GM03348 (cell line): Measurements from ENCODE around the gene ERAL1.
"Not testable (repeated sequence)": the region's sequence is repeated elsewhere in the genome, so short reads cannot be mapped to it uniquely, and the experiment has no call there.

Experiments
- DNase-seq: peaks from one replicate; pipeline ENCODE4 v3.0.0; 2012; ENCODE audit warnings: low spot score

The ERAL1 gene

DNA sequence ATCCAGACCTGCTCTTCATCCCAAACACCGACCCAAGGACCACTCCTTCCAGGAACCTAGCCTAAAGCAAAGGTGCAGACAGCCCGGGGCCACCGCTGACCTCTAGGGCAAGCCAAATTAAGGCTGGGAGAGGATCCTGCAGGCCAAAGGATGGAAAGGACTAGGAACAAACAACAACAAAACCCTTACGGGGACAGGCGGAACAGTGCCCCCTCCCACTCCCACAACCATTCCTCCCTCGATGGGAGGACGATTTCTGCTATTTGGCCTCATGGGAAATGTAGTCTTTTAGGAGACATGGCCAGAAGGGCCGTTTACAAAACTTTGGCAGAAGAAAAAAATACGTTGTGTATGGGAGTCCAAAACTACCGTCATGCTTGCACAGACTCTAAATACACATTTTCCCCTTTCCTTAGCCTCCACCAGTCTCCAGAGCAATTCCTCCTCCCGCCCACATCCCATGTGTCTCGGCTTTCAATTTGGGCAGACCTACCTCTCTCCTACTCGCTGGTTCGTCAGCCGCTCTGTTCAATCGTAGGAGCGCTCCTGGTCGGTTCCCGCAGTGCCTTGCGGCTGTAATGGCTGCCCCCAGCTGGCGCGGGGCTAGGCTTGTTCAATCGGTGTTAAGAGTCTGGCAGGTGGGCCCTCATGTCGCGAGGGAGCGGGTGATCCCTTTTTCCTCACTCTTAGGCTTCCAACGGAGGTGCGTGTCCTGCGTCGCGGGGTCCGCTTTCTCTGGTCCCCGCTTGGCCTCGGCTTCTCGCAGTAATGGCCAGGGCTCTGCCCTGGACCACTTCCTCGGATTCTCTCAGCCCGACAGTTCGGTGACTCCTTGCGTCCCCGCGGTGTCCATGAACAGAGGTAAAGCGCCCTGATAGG, at the start of gene ERAL1:
Gene ERAL1, plus strand, starts transcription at position 560 of the 879 bp plus-strand sequence. Its CDS starts 19 bp downstream, at position 579.
- DNase-seq = peak; percentile 95

DNA sequence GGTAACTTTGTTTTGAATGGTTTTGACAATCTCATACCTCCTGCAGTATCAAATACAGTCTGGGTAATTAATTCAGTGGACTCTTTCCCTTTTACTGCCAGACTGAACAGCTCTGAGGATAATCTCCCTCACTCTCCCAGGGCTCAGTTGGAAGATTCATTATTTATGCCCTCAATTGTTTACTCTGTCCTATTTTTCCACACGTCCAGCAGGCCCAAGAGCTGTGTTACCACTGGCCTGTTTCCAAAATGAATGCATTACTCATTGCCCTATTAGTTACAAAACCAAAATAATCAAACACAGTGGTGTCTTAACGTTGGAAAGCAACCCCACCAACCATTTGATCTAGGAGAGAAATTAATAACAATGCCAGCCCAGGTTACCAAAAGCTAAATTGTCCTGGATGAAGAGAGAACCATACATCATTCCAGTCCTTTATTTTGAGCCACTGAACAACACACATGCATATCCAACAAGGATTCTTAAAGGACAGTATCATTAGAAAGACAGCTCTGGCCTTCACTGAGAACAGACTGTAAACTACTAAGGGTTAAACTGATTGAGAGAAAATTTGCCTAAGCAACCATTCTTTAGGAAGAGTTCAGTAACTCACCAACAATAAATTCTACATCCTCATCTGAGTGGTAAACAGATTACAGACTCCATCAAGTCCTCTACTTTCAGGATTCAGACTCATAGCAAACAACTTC, 46.7 kb upstream of the ERAL1 start:
- peak; percentile 63 for DNase-seq

DNA sequence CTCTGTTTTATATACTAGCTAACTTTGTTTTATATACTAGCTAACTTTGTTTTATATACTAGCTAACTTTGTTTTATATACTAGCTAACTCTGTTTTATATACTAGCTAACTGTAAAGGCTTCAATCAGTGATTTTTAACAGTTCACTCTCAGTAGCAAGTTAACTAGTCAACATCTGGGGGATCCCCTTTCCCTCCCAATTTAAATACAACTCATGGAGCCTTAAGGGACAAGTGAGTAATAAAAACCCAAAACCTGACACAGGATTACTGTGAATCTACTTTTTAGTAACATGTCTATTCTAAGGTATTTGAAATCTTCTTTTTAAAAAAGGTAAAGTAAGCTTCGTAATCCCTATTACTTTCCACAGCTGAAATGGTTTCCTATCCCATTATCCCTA, 44.4 kb upstream of the ERAL1 start:
- DNase-seq = no peak

DNA sequence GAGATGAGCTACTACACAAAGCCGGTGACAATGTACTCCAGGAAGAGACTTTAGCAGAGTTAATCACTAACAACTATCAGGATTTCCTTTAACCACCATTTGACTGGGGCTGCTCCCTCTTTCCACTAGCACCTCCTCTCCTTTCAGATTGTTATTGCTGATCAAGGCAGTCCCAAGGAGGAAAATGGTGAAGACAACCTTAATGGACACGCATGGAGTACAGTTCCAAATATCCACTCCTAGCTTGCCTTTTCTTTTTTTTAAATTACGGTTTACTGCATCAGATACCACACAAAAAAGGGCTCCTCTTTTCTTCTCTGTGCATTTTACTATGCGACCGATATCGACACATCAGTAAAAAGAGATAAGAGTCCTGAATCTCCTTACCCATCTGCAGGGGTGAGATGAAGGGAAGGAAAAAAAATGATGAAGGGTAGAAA, 43.1 kb upstream of the ERAL1 start:
- DNase-seq = peak; percentile 18

DNA sequence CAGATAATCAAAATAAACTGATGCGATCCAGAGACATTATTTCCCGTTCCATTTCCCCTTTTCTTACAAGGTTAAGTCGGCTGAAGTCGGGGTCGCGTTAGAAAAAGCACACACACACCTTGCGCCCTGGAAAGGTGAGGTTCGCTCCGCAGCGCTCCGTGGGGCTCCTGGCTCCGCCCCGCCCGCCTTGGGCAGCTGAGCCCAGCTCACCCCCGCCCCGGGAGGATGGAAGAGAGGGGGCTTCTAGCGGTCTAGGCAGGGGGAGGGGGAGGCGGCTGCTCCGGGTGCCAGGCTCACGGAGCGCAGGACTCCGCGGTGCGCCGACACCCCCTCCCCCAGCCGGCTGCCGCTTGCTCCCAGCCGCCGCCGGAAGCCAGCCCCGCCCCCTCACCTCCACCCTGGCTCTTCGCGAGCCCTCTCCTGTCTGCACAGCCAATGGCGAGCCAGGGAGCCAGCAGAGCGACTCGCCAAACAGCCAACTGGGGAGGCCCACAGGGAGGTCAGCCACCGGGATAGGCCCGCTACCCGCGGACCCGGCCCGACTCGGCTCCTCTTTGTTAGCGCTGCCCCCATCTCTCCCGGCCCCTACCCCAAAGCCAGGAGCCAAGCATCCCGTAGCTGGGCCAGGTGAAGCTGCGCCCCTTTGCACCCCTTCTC, 42.6 kb upstream of the ERAL1 start:
- DNase-seq = peak; percentile 100

DNA sequence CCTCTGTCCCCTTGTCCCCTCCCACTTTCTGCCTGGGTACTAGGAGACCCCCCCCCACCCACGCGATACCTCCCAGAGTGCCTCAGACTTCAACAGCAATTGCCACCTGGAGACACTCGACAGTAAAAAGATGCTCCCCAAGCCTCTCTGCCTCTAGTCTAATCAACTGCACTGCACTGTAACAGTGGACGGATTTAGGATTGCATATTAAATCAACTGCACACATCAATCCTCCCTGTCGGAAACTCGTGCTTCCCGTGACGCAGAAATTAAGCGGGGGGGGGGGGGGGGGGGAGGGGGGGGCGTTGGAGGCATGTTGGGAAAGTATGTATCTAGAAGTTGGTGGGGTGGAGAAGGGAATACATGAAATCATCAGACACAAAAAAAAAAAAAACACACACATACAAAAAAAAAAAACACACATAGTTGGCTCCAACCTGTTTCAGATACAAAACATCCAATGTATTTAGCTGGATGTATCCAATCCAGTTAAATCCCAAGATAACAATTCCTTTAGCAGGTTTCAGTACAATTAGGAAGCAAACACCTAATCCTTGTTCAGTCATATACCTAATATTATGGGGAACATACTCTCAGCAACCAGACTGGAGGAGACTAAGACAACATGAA, 42.0 kb upstream of the ERAL1 start:
- DNase-seq = peak; percentile 62

DNA sequence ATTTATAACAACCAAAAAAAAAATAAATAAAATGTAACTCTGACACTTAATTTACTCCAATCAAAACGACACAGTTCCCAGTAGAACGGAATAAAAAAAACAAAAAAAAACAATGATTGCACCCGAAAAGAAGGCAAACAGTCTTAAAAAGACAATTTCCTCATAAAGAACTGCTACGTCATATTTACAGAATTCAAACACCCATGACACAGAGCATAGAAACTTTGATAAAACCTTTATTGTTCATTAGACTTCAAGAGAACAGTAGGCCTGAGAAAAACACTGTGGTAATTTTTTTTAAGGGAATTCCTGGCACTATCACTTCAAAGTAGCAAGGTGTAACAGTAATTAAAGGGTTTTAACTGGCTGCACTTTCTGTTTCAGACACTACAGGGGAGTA, 38.3 kb upstream of the ERAL1 start:
- DNase-seq = no peak

DNA sequence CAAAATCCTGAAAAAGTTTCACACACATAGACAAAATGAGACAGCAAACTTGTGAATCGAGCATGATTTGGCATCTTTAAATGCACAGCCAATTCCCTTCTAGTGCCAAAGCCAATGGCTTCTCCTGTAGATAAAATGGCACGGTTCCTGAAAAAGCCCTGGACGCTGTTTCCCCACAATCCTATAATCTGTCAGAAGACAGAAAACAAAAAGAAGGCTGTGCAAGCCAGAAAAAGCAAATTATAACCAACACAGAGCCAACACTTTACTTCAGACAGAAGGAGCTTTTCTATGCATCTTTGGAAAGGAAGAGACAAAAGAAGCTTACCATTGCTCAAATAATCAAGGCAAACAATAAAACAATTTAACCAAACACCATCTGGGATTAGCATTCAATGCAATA, 36.0 kb upstream of the ERAL1 start:
- no peak for DNase-seq

DNA sequence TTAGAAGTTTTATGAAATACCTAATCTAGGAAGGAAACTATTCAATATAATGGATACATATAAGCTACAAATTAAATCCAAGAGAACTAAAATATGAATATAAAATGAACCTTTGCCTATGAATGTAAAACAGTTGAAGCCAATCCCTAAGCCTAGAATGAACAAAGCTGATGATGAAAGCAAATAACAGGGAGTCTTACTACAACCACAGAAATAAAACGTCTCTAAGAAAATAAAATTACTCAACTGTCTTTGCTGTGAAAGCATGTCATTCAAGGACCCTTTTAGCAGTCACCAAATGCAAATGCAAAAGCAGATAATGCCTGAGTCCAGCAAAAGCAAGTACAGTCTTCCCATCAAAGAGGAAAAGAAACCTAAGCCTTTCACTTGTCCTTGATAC, 35.2 kb upstream of the ERAL1 start:
- no peak for DNase-seq

DNA sequence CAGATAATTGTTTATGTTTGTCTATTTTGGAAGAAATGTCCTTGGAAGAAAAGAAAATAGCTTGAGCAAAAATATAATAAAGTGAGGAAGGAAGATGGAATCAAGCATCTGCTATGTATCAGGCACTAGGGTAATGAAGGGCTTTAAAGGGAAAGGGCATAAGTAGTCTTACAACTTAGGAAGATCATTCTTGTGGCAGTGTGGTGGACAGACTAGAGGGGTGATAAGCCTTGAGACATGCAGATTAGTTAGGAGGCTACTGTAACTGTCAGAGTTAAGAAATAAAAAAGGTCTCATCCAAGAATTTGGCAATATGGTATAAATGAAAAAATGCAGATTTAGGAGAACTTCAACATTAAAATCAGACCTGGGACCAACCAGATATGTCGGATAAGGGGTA, 27.1 kb upstream of the ERAL1 start:
- no peak for DNase-seq

DNA sequence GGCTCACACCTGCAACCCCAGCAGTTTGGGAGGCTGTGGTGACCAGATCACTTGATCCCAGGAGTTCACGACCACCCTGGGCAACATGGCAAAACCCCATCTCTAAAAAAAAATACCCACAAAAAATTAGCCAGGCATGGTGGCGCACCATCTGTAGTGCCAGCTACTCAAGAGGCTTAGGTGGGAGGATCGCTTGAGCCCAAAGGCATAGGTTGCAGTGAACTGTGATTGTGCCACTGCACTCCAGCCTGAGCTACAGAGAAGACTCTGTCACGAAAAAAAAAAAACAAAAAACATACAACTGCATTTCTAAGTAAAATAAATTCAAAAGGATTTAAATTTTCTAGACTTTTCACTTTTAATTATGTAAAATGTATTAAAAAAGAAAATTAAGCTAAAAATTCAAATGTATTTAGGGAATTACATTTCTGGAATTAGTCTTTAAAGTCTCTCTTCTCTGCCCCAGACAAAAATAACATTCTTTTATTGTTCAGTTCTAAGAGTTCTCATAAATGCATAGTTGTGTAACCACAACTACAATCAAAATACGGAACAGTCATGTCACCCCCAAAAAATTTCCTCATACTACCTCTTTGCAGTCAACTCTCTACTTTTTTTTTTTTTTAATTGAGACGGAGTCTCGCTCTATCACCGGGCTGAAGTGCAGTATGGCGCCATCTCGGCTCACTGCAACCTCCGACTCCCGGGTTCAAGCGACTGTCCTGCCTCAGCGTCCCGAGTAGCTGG, 26.3 kb upstream of the ERAL1 start:
- DNase-seq = no peak

DNA sequence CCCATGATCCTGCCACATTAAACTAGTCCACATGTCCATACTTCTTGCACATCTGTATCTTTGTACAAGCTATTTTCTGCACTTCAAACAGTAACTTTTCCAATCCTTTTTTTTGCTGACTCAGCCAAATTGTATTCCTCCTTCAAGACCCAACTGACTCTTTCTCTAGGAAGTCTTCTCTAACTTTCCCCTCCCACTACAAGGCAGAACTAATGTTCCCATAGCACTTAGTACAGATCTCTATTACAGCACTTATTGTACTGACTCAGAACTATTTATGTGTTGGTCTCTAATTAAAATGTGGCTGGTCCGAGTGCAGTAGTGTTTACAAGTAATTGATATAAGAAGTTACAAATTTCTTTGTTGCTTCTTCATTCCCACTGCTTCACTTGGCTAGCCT, 20.4 kb upstream of the ERAL1 start:
- DNase-seq = no peak

DNA sequence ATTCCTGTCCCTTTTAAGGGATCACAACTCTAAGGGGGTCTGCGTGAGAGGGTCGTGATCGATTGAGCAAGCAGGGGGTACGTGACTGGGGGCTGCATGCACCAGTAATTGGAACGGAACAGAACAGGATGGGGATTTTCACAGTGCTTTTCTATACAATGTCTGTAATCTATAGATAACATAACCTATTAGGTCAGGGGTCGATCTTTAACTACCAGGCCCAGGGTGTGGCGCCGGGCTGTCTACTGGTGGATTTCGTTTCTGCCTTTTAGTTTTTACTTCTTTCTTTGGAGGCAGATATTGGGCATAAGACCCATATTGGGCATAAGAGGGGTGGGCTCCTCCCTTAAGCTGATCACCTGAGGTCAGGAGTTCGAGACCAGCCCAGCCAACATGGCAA, 18.3 kb upstream of the ERAL1 start:
- not testable (repeated sequence) for DNase-seq

DNA sequence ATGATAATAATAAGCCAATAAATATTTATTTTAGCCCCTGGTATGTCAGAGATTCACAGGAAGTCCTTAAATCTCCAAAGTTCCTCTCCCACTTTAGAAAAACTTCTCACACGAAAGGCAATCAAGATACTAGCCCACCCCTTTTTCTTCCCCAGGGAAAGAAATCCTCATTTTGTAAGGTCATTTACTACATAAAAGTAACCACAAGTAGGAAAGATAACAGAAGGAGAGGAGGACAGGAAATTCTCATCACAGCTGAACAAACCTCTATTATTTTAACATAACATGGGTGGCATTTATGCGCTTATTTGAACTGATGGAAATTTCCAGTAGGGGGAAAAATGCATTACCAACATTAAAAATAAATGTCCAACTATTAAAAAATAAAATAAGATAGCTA, 15.6 kb upstream of the ERAL1 start:
- DNase-seq = no peak

DNA sequence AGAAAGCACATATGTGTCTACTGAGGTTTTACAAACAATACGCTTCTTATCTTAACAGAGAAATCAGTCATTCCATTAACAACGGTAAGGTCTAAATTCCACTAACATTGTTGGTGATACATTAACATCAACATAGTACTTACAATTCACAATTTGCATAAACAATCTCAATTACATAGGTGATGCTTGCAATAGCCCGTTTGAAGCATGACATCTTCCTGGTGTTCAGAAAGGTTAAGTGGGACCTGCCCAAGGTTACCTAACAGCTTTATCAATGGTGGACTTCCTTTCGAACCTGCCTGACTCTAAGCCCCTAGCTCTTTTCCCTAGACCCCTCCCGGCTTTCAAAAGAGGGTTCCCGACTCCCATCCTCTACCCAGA, 12.9 kb upstream of the ERAL1 start:
- DNase-seq = no peak

DNA sequence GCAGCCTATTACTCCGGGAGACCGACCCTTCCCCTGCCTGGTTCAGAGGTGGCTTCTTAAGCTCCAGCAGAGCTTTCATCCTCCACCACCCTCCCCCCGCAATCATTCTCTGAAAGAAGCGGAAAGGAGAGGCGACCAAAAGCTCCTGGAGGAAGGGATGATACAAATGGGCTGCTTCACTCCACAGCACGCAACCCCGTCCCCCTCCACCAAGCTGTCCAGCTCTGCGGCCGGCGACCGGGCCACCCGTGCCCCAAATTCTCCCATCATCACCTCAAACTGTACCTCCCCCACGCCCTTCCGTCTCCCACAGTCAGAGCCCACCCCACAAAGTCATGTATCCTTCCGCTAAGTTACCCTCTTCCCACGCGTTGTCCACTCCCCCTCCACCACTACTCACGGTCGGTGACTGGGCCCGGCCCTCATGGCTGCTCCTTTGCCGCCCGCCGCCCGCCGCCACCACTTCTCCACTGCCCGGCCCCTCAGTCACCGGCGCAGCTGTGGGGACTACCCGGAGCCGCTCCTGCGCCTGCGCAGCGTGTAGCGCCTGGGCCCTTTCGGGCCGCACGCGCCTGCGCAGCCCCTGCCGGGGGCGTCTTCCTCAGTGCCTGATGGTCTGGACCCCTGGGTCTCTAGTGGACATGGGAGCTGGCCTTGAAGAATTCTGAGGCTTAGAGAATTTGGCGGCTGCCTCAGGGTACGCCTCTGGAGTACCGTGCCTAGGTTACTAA, 12.4 kb upstream of the ERAL1 start, which contains the start of gene FAM222B:
Gene FAM222B, minus strand, starts transcription at position 509 of the 731 bp plus-strand sequence. CDS start 76,123 bp downstream, outside the sequence.
- DNase-seq = peak; percentile 99

DNA sequence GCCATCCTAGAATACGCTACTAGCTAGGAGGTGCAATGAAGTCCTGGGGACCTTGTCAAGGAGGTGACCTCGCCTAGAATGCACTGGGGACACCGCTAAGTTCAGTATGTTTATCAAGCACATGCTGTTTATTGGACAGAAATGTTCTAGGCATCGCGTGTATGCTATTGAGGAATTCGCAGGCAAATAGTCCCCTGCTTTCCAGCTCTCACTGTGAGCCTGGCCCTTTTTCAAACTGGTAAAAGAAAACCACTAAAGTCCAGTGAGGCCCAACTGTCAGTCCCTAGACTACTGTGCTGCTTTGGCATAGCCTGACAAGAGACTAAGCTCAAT, 11.0 kb upstream of the ERAL1 start:
- DNase-seq = no peak

DNA sequence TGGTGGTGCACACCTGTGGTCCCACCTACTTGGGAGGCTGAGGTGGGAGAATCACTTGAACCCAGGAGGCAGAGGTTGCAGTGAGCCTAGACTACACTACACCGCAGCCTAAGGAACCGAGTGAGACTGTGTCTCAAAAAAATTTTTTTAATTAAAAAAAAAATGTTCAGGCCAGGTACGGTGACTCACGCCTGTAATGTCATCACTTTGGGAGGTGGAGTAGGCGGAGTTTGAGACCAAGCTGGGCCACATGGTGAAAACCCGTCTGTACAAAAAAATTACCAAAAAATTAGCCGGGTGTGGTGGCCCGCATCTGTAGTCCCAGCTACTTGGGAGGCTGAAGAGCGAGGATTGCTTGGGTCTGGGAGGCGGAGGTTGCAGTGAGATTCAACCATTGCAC, 8.6 kb upstream of the ERAL1 start:
- DNase-seq = no peak

DNA sequence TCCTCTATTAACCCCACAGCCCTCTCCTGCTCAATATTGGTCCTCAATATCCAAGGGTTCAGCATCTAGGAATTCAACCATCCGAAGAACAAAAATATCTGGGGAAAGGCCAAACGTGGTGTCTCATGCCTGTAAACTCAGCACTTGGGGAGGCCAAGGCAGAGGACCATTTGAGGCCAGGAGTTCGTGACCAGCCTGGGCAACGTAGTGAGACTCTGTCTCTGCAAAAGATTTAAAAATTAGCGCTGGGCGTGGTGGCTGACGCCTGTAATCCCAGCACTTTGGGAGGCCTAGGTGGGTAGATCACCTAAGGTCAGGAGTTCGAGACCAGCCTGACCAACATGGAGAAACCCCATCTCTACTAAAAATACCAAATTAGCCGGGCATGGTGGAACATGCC, 8.1 kb upstream of the ERAL1 start:
- DNase-seq = not testable (repeated sequence)

DNA sequence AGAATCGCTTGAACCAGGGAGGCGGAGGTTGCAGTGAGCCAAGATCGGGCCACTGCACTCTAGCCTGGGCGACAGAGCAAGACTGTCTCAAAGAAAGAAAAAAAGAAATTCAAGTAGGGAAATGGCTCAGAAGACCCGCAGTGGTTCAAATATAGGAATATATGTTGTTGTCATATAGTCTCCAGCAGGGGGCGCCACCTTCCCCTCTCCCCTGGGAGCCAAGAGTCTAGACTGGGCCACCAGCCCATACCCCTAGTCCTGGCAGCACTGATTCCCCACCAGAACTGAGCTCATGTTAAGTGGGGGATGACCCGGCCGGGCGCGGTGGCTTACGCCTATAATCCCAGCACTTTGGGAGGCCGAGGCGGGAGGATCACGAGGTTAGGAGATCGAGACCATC, 6.1 kb upstream of the ERAL1 start:
- DNase-seq = not testable (repeated sequence)

DNA sequence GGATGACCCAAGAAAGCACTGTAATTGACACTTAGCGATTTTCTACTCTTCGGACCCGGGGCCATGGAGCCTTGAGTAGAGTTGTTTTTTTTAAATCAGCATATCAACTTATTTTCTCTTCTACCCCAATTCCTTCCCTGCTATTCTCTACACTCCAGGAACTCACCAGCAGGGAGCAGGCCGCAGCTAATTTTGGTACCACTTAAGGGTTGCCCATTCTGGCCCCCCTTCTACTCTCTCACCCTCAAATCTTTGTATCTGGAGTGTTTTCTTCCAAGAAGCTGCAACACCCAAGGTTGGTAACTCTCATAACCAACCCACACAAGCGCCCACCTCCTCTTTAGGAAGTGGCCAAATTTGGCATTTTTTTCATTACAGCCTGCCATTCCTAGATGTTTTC, 5.5 kb upstream of the ERAL1 start:
- DNase-seq = no peak
